Measurements from ENCODE around the gene CTCFL. TPM values are rescaled to one million over a fixed set of nuclear protein-coding genes. Genes with fewer than 3 reads are reported as not detected.

Gene CTCFL
- polyA plus RNA-seq (not detected in 2 replicates), polyA minus RNA-seq (not detected in 2 replicates)

- no peaks in the 10 kb centered on the region for H3K27me3 ChIP-seq (ENCODE audit: insufficient read depth, low read depth, low read length)
- H3K9me2 ChIP-seq (ENCODE audit: insufficient read depth, low read length), result no peaks in the 10 kb centered on the region
- no peaks in the 10 kb centered on the region for H4K20me1 ChIP-seq (ENCODE audit: insufficient read depth)
- no peak within 1 kb of the TSS for H3K9ac ChIP-seq (ENCODE audit: low read length)
- no peak within 1 kb of the TSS for H3K27ac ChIP-seq (ENCODE audit: low read length)
- H2AFZ ChIP-seq (ENCODE audit: low read depth, low read length), result no peak within 1 kb of the TSS
- no peaks in the 10 kb centered on the region for H3K79me2 ChIP-seq (replicated peaks; ENCODE audit: insufficient read depth, low read length)
- H3F3A ChIP-seq (ENCODE audit: insufficient read depth, low read length, poor library complexity, severe bottlenecking), result no peaks in the 10 kb centered on the region
- H3K9me3 ChIP-seq (ENCODE audit: low read length), result no peaks in the 10 kb centered on the region
- no peaks in the 10 kb centered on the region for H3K36me3 ChIP-seq (ENCODE audit: insufficient read depth, low read length)
- no peak for TF ChIP-seq CTCF (IDR thresholded peaks at IDR 0.05; ENCODE audit: poor library complexity, severe bottlenecking)
- no peak for TF ChIP-seq EZH2 (IDR thresholded peaks at IDR 0.05; ENCODE audit: borderline replicate concordance, insufficient read depth, low read length, poor library complexity, severe bottlenecking)
- TF ChIP-seq RAD21 (conservative IDR thresholded peaks at IDR 0.05), result no peak
- TF ChIP-seq MXI1 (conservative IDR thresholded peaks at IDR 0.05; ENCODE audit: poor library complexity, severe bottlenecking), result no peak
- TF ChIP-seq POLR2AphosphoS5 (IDR thresholded peaks at IDR 0.05), result no peak
- TF ChIP-seq REST (IDR thresholded peaks at IDR 0.05; ENCODE audit: borderline replicate concordance), result no peak
- TF ChIP-seq TAF1 (IDR thresholded peaks at IDR 0.05; ENCODE audit: low read depth), result no peak
- no peak for TF ChIP-seq SMC3 (conservative IDR thresholded peaks at IDR 0.05; ENCODE audit: poor library complexity)
- TF ChIP-seq EP300 (conservative IDR thresholded peaks at IDR 0.05; ENCODE audit: poor library complexity, severe bottlenecking), result no peak
- H3K4me3 ChIP-seq (ENCODE audit: low read length), result no peak within 1 kb of the TSS
- no peak within 1 kb of the TSS for H3K4me2 ChIP-seq (ENCODE audit: low read length)
Observed at GRCh38 chr20:57524511-57525176, at the start of gene CTCFL. CTCFL (minus strand) TSS chr20:57525140; CDS start chr20:57524205, 935 bp downstream.

- Histone ChIP-seq H2AFZ (ENCODE audit: low read depth, low read length) (no peak overlapping the region), H3F3A (ENCODE audit: insufficient read depth, low read length, poor library complexity, severe bottlenecking) (no peaks in the 10 kb centered on the region), H3K4me3 (ENCODE audit: low read length) (no peak overlapping the region), H3K27ac (ENCODE audit: low read length) (no peak overlapping the region), H3K36me3 (ENCODE audit: insufficient read depth, low read length) (no peaks in the 10 kb centered on the region), H4K20me1 (ENCODE audit: insufficient read depth) (no peaks in the 10 kb centered on the region), H3K9ac (ENCODE audit: low read length) (no peak overlapping the region), H3K27me3 (ENCODE audit: insufficient read depth, low read depth, low read length) (no peaks in the 10 kb centered on the region), H3K79me2 (replicated peaks; ENCODE audit: insufficient read depth, low read length) (no peaks in the 10 kb centered on the region), H3K9me2 (ENCODE audit: insufficient read depth, low read length) (no peaks in the 10 kb centered on the region), H3K4me2 (ENCODE audit: low read length) (no peak overlapping the region), H3K9me3 (ENCODE audit: low read length) (no peaks in the 10 kb centered on the region)
- TF ChIP-seq EZH2 (IDR thresholded peaks at IDR 0.05; ENCODE audit: borderline replicate concordance, insufficient read depth, low read length, poor library complexity, severe bottlenecking) (no peak), POLR2AphosphoS5 (IDR thresholded peaks at IDR 0.05) (no peak), MXI1 (conservative IDR thresholded peaks at IDR 0.05; ENCODE audit: poor library complexity, severe bottlenecking) (no peak), TAF1 (IDR thresholded peaks at IDR 0.05; ENCODE audit: low read depth) (no peak), RAD21 (conservative IDR thresholded peaks at IDR 0.05) (no peak), EP300 (conservative IDR thresholded peaks at IDR 0.05; ENCODE audit: poor library complexity, severe bottlenecking) (no peak), SMC3 (conservative IDR thresholded peaks at IDR 0.05; ENCODE audit: poor library complexity) (no peak), CTCF (IDR thresholded peaks at IDR 0.05; ENCODE audit: poor library complexity, severe bottlenecking) (no peak), REST (IDR thresholded peaks at IDR 0.05; ENCODE audit: borderline replicate concordance) (no peak)
Observed at GRCh38 chr20:57573894-57574293, 49.0 kb upstream of the CTCFL start.

Measured in neural cell (in vitro differentiated cells).